ENCODE data around the gene UBXN10. TPM values are rescaled to one million over a fixed set of nuclear protein-coding genes. Genes with fewer than 3 reads are reported as not detected.

UBXN10 gene
- total and polyA plus RNA-seq, 2 of the 4 experiments (the other 2 are of a cell fraction): not detected

- Histone ChIP-seq H2BK120ac (ENCODE audit: low read depth, low read length) (no peak overlapping the region), H3K14ac (replicated peaks; ENCODE audit: low read depth, low read length) (no peak overlapping the region), H3K9me3 (ENCODE audit: control insufficient read depth, insufficient read depth, low read length) (no peaks in the 10 kb centered on the region), H2AK5ac (ENCODE audit: low read depth, low read length) (no peak overlapping the region), H3K27ac (ENCODE audit: insufficient read depth, low read length) (no peak overlapping the region), H3K56ac (ENCODE audit: extremely low read depth, insufficient read depth, low read length) (no peak overlapping the region), H2BK20ac (ENCODE audit: low read depth, low read length) (no peak overlapping the region), H3K36me3 (ENCODE audit: control insufficient read depth, insufficient read depth, low read length) (no peaks in the 10 kb centered on the region), H3K4me3 (ENCODE audit: insufficient read depth, low read depth, low read length) (no peak overlapping the region), H3K79me1 (ENCODE audit: low read depth in 1 of 2, low read length in 2 of 2) (no peaks in the 10 kb centered on the region), H3K4me2 (ENCODE audit: low read depth, low read length) (no peak overlapping the region), H3K23ac (ENCODE audit: low read depth, low read length) (no peak overlapping the region), H3K4ac (ENCODE audit: low read depth, low read length) (no peak overlapping the region), H4K20me1 (ENCODE audit: insufficient read depth, low read length) (no peaks in the 10 kb centered on the region), H2BK15ac (ENCODE audit: low read depth, low read length) (no peak overlapping the region), H3K9ac (ENCODE audit: low read depth, low read length) (no peak overlapping the region), H3K18ac (ENCODE audit: low read depth, low read length) (no peak overlapping the region), H3K9me1 (ENCODE audit: insufficient read depth, low read length) (no peaks in the 10 kb centered on the region), H4K91ac (ENCODE audit: insufficient read depth, low read depth, low read length) (no peak overlapping the region), H4K8ac (ENCODE audit: low read depth in 2 of 2, low read length in 2 of 2) (no peak overlapping the region), H3K4me1 (ENCODE audit: control insufficient read depth, insufficient read depth, low read length) (no peaks in the 10 kb centered on the region), H2AFZ (replicated peaks; ENCODE audit: low read length, poor library complexity) (no peak overlapping the region), H2AK9ac (replicated peaks; ENCODE audit: low read depth, low read length, poor library complexity) (no peak overlapping the region), H3K27me3 (ENCODE audit: control insufficient read depth, insufficient read depth, low read length) (peaks cover 29% of the 10 kb centered on the region), H2BK5ac (ENCODE audit: low read depth, low read length, poor library complexity, severe bottlenecking) (no peak overlapping the region), H4K5ac (ENCODE audit: low read depth, low read length) (no peak overlapping the region)
- no peak for DNase-seq
- ATAC-seq (ENCODE audit: low read depth): no peak
- TF ChIP-seq CHD1 (IDR thresholded peaks at IDR 0.05; ENCODE audit: low read depth, low read length): no peak
- TF ChIP-seq MAFK (IDR thresholded peaks at IDR 0.05; ENCODE audit: low read depth, low read length): no peak
- TF ChIP-seq RAD21 (IDR thresholded peaks at IDR 0.05; ENCODE audit: low read length): no peak
- TF ChIP-seq POLR2A (IDR thresholded peaks at IDR 0.05; ENCODE audit: low read depth, low read length): no peak
- no peak for TF ChIP-seq NFE2L2 (IDR thresholded peaks at IDR 0.05; ENCODE audit: low read depth, low read length)
- TF ChIP-seq BHLHE40 (IDR thresholded peaks at IDR 0.05; ENCODE audit: low read depth, low read length): no peak
- no peak for TF ChIP-seq FOS (IDR thresholded peaks at IDR 0.05; ENCODE audit: low read depth, low read length)
- TF ChIP-seq USF2 (IDR thresholded peaks at IDR 0.05; ENCODE audit: low read depth, low read length): no peak
- TF ChIP-seq CEBPB (IDR thresholded peaks at IDR 0.05; ENCODE audit: low read depth, low read length): no peak
- TF ChIP-seq ELK1 (IDR thresholded peaks at IDR 0.05; ENCODE audit: borderline replicate concordance, low read depth, low read length): no peak
- no peak for TF ChIP-seq SMC3 (IDR thresholded peaks at IDR 0.05; ENCODE audit: low read depth, low read length)
- ChIA-PET POLR2A (ENCODE audit: unreplicated experiment) (no interaction called here), CTCF (no interaction called here)
- BruUV-seq (replicated peaks): no TSS peak
- 82% methylated on average over 4 of the region's 11 CpGs; no CpG with 5 or more reads in 1 of the 2 experiments for WGBS, 2 experiments (ENCODE audit: extremely low coverage in 2 of 2, insufficient read length in 1 of 2)
- in situ Hi-C loops (cut with MboI; ENCODE audit: low sequenced_read_pairs): no loop called here
- intact Hi-C loops (cut with micrococcal nuclease): no loop called here
- dilution Hi-C loops (cut with HindIII; ENCODE audit: low sequenced_read_pairs, unreplicated experiment): no loop called here
Measured at GRCh38 chr1:20228314-20228825, 42.5 kb downstream of the UBXN10 start.

All from IMR-90 (cell line).